WTC11 (cell line): ENCODE results near the gene RIBC2. TPM values are rescaled to one million over a fixed set of nuclear protein-coding genes. Genes with fewer than 3 reads are reported as not detected.

Experiments
- ATAC-seq: fragments of 200-7000 bp; cut with Tn5 transposase; 2 replicates; pipeline ENCODE4 v1.10.0; 2021; ENCODE audit warnings: mild to moderate bottlenecking, moderate library complexity
- CTCF ChIA-PET: fragments of 300-600 bp; sonication (Branson Sonifier 250); formaldehyde crosslinking; loops from one replicate; lab custom pipeline; 2021; ENCODE audit warnings: antibody characterized with exemption; lab: Charles Lee
- POLR2A ChIA-PET: fragments of 350-600 bp; sonication (Branson Sonifier 250); formaldehyde crosslinking; loops from one replicate; lab custom pipeline; 2021; ENCODE audit warnings: antibody characterized with exemption; lab: Charles Lee
- DNase-seq: peaks from one replicate; pipeline ENCODE4 v3.0.0; 2021; ENCODE audit warnings: low spot score
- H3K27ac Mint-ChIP-seq: 2 replicates; pipeline ENCODE4 v1.8.0; 2021; ENCODE audit warnings: mixed read lengths
- H3K27me3 Mint-ChIP-seq: 2 replicates; pipeline ENCODE4 v1.8.0; 2021; ENCODE audit warnings: low read depth, mild to moderate bottlenecking, moderate library complexity, mixed read lengths
- H3K36me3 Mint-ChIP-seq: 2 replicates; pipeline ENCODE4 v1.8.0; 2021; ENCODE audit warnings: mixed read lengths
- H3K4me1 Mint-ChIP-seq: 2 replicates; pipeline ENCODE4 v1.8.0; 2022; ENCODE audit warnings: mixed read lengths
- H3K4me3 Mint-ChIP-seq: 2 replicates; pipeline ENCODE4 v1.8.0; 2021; ENCODE audit warnings: mild to moderate bottlenecking, moderate library complexity, mixed read lengths
- H3K9me3 Mint-ChIP-seq: 2 replicates; pipeline ENCODE4 v1.8.0; 2021; ENCODE audit warnings: mixed read lengths
- ATF1 ChIP-seq: sonication (generic); formaldehyde crosslinking; IDR thresholded peaks from 2 replicates; pipeline ENCODE4 v1.8.1; 2023; ENCODE audit warnings: mild to moderate bottlenecking, moderate library complexity, missing genetic modification reagents
- CREB1 ChIP-seq: sonication (generic); formaldehyde crosslinking; IDR thresholded peaks from 2 replicates; pipeline ENCODE4 v1.8.0; 2023; ENCODE audit warnings: mild to moderate bottlenecking, missing genetic modification reagents
- CREM ChIP-seq: sonication (generic); formaldehyde crosslinking; IDR thresholded peaks from 2 replicates; pipeline ENCODE4 v1.8.1; 2022; ENCODE audit warnings: mild to moderate bottlenecking, missing genetic modification reagents, moderate library complexity
- EMX1 ChIP-seq: fragments of 250-450 bp; sonication (Bioruptor Pico); IDR thresholded peaks from 2 replicates; pipeline ENCODE4 v1.8.0; 2021; ENCODE audit warnings: mild to moderate bottlenecking
- ETV6 ChIP-seq: sonication (generic); formaldehyde crosslinking; IDR thresholded peaks from 2 replicates; pipeline ENCODE4 v1.8.1; 2022; ENCODE audit warnings: mild to moderate bottlenecking, missing genetic modification reagents
- FOXK1 ChIP-seq: sonication (generic); formaldehyde crosslinking; IDR thresholded peaks from 2 replicates; pipeline ENCODE4 v1.8.0; 2022; ENCODE audit warnings: mild to moderate bottlenecking, moderate library complexity, missing genetic modification reagents
- GTF2I ChIP-seq: fragments of 250-450 bp; sonication (Bioruptor Pico); conservative IDR thresholded peaks from 2 replicates; pipeline ENCODE4 v1.4.0; 2021; ENCODE audit warnings: mild to moderate bottlenecking
- JAZF1 ChIP-seq: fragments of 250-450 bp; sonication (Bioruptor Pico); IDR thresholded peaks from 2 replicates; pipeline ENCODE4 v1.9.0; 2021; ENCODE audit warnings: moderate library complexity, mild to moderate bottlenecking, inconsistent platforms
- MXD4 ChIP-seq: fragments of 250-450 bp; sonication (Bioruptor Pico); IDR thresholded peaks from 2 replicates; pipeline ENCODE4 v1.8.0; 2021; ENCODE audit warnings: mild to moderate bottlenecking, moderate library complexity, borderline replicate concordance
- NFYB ChIP-seq: sonication (generic); formaldehyde crosslinking; conservative IDR thresholded peaks from 2 replicates; pipeline ENCODE4 v1.8.0; 2022; ENCODE audit warnings: low read depth, missing genetic modification reagents
- NR3C1 ChIP-seq: sonication (generic); formaldehyde crosslinking; conservative IDR thresholded peaks from 2 replicates; pipeline ENCODE4 v1.8.1; 2023; ENCODE audit warnings: low read depth, mild to moderate bottlenecking, missing genetic modification reagents
- RELA ChIP-seq: sonication (generic); formaldehyde crosslinking; IDR thresholded peaks from 2 replicates; pipeline ENCODE4 v1.8.1; 2022; ENCODE audit warnings: missing genetic modification reagents, mild to moderate bottlenecking, borderline replicate concordance
- RORB ChIP-seq: fragments of 250-450 bp; sonication (Bioruptor Pico); IDR thresholded peaks from 2 replicates; pipeline ENCODE4 v1.9.0; 2021; ENCODE audit warnings: mild to moderate bottlenecking
- SMAD3 ChIP-seq: sonication (generic); formaldehyde crosslinking; IDR thresholded peaks from 2 replicates; pipeline ENCODE4 v1.8.0; 2022; ENCODE audit warnings: missing genetic modification reagents, mild to moderate bottlenecking, borderline replicate concordance
- SP1 ChIP-seq: sonication (generic); formaldehyde crosslinking; conservative IDR thresholded peaks from 2 replicates; pipeline ENCODE4 v1.8.1; 2022; ENCODE audit warnings: missing genetic modification reagents
- TP53 ChIP-seq: sonication (generic); formaldehyde crosslinking; IDR thresholded peaks from 2 replicates; pipeline ENCODE4 v1.8.1; 2023; ENCODE audit warnings: mild to moderate bottlenecking, missing genetic modification reagents
- ZNF219 ChIP-seq: sonication (generic); formaldehyde crosslinking; IDR thresholded peaks from 2 replicates; pipeline ENCODE4 v1.8.0; 2023; ENCODE audit warnings: missing genetic modification reagents, mild to moderate bottlenecking, borderline replicate concordance
- ZNF423 ChIP-seq: fragments of 250-450 bp; sonication (Bioruptor Pico); IDR thresholded peaks from 2 replicates; pipeline ENCODE4 v2.1.2; 2022; ENCODE audit warnings: mild to moderate bottlenecking, moderate library complexity
- total RNA-seq: library from RNA; stranded (reverse); gene quantifications from 3 replicates; pipeline ENCODE4 v1.2.3, GENCODE V29; 2021
- TF ChIP-seq, protein P1 (sequence below): sonication (generic); formaldehyde crosslinking; IDR thresholded peaks from 2 replicates; pipeline ENCODE4 v1.8.1; 2022; ENCODE audit warnings: mild to moderate bottlenecking, moderate library complexity, missing genetic modification reagents
- TF ChIP-seq, protein P2 (sequence below): sonication (generic); formaldehyde crosslinking; IDR thresholded peaks from 2 replicates; pipeline ENCODE4 v1.8.0; 2023; ENCODE audit warnings: missing genetic modification reagents, mild to moderate bottlenecking, borderline replicate concordance
- TF ChIP-seq, protein P3 (sequence below): sonication (generic); formaldehyde crosslinking; IDR thresholded peaks from 2 replicates; pipeline ENCODE4 v1.8.1; 2023; ENCODE audit warnings: mild to moderate bottlenecking, missing genetic modification reagents, moderate library complexity
- TF ChIP-seq, protein P4 (sequence below): fragments of 250-450 bp; sonication (Bioruptor Pico); IDR thresholded peaks from 2 replicates; pipeline ENCODE4 v2.1.2; 2022; ENCODE audit warnings: mild to moderate bottlenecking, moderate library complexity
- TF ChIP-seq, protein P5 (sequence below): sonication (generic); formaldehyde crosslinking; IDR thresholded peaks from 2 replicates; pipeline ENCODE4 v1.8.1; 2023; ENCODE audit warnings: mild to moderate bottlenecking, missing genetic modification reagents, moderate library complexity
- TF ChIP-seq, protein P6 (sequence below): fragments of 200-600 bp; IDR thresholded peaks from 2 replicates; pipeline ENCODE4 v1.8.0; 2022; ENCODE audit warnings: antibody characterized with exemption

Gene RIBC2
- total RNA-seq, 1 experiment from 2014 or later, result 2.4 TPM

DNA sequence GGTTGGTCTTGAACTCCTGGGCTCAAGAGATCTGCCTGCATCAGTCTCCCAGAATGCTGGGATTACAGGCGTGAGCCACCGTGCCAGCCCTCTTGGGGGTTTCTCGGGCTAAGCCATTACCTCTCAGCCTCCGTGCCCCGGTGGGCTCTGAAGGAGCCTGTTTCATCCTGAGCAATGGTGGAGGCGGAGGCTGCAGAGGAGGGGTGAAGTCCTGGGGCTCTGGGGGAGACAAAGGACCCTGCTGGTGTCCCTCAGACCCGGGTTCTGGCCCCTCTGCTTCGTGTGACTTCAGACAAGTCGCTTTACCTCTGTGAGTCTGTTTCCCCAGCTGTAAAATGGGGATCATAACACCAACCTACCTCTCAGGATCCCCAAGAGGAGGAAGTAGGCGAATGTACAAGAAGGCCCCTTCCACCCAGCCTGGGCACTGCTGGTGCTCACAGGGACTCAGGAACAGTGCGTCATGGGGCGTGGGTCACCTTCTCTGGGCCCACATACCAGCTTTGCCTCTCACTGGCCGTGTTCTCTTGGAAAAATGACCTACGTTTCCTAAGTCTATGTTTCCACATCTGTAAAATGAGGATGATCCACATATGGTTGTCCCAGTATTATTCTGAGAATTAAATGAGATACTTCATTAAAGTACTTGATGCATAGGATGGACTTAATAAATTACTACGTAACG lies 36.8 kb downstream of the RIBC2 start (continued):
- TF ChIP-seq, protein P1, sequence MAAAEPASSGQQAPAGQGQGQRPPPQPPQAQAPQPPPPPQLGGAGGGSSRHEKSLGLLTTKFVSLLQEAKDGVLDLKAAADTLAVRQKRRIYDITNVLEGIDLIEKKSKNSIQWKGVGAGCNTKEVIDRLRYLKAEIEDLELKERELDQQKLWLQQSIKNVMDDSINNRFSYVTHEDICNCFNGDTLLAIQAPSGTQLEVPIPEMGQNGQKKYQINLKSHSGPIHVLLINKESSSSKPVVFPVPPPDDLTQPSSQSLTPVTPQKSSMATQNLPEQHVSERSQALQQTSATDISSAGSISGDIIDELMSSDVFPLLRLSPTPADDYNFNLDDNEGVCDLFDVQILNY (CRISPR knock-in tag), result no peak
- TF ChIP-seq, protein P2, sequence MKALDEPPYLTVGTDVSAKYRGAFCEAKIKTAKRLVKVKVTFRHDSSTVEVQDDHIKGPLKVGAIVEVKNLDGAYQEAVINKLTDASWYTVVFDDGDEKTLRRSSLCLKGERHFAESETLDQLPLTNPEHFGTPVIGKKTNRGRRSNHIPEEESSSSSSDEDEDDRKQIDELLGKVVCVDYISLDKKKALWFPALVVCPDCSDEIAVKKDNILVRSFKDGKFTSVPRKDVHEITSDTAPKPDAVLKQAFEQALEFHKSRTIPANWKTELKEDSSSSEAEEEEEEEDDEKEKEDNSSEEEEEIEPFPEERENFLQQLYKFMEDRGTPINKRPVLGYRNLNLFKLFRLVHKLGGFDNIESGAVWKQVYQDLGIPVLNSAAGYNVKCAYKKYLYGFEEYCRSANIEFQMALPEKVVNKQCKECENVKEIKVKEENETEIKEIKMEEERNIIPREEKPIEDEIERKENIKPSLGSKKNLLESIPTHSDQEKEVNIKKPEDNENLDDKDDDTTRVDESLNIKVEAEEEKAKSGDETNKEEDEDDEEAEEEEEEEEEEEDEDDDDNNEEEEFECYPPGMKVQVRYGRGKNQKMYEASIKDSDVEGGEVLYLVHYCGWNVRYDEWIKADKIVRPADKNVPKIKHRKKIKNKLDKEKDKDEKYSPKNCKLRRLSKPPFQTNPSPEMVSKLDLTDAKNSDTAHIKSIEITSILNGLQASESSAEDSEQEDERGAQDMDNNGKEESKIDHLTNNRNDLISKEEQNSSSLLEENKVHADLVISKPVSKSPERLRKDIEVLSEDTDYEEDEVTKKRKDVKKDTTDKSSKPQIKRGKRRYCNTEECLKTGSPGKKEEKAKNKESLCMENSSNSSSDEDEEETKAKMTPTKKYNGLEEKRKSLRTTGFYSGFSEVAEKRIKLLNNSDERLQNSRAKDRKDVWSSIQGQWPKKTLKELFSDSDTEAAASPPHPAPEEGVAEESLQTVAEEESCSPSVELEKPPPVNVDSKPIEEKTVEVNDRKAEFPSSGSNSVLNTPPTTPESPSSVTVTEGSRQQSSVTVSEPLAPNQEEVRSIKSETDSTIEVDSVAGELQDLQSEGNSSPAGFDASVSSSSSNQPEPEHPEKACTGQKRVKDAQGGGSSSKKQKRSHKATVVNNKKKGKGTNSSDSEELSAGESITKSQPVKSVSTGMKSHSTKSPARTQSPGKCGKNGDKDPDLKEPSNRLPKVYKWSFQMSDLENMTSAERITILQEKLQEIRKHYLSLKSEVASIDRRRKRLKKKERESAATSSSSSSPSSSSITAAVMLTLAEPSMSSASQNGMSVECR (CRISPR knock-in tag), result no peak
- TF ChIP-seq RELA (no peak), SP1 (CRISPR knock-in tag) (no peak)

DNA sequence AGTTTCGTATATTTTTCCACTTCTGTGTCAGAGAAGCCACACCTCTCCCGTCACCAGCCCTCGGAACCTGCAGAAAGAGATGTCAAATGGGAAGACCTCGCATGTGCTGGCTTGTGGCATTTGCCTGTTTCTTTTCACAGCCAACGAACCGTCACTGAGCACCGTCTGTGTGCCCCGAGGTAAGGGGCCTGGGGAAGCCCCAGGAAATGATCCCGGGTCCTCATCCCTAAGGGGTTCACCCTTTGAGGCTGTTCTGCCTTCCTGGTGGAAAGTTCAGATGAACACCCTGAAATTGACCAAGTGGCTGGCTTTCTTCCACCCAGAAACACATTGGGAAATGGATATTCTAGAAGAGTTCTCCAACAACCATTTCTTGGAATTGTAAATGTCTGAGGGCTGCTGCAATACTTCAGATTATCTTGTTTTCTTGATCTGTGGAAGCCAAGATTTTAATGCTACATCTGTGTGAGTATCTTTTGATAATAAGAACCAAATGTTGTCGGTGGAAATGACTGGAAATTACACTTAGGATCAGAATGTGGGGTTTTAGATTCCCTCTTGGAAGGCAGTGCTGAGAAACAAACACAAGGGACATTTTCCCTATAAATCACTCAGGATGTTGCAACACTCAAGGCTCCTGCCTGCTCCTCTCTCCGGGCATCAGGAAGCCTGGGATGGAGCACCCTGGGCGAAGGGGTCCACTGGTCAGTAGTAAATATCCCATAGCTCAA lies 37.6 kb downstream of the RIBC2 start:
- no peak for DNase-seq

More for the DNA sequence above, 37.6 kb downstream of the RIBC2 start:
- TF ChIP-seq, protein P3, sequence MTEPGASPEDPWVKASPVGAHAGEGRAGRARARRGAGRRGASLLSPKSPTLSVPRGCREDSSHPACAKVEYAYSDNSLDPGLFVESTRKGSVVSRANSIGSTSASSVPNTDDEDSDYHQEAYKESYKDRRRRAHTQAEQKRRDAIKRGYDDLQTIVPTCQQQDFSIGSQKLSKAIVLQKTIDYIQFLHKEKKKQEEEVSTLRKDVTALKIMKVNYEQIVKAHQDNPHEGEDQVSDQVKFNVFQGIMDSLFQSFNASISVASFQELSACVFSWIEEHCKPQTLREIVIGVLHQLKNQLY (CRISPR knock-in tag), result no peak
- TF ChIP-seq NFYB (no peak), ATF1 (no peak), MXD4 (no peak), GTF2I (CRISPR knock-in tag) (no peak), ZNF219 (CRISPR knock-in tag) (no peak), CREB1 (CRISPR knock-in tag) (no peak), SMAD3 (CRISPR knock-in tag) (no peak), RORB (no peak), NR3C1 (no peak), CREM (CRISPR knock-in tag) (no peak), ETV6 (CRISPR knock-in tag) (no peak), TP53 (CRISPR knock-in tag) (no peak), JAZF1 (CRISPR knock-in tag) (no peak), FOXK1 (CRISPR knock-in tag) (no peak), EMX1 (no peak), ZNF423 (CRISPR knock-in tag) (no peak)
- TF ChIP-seq, protein P4, sequence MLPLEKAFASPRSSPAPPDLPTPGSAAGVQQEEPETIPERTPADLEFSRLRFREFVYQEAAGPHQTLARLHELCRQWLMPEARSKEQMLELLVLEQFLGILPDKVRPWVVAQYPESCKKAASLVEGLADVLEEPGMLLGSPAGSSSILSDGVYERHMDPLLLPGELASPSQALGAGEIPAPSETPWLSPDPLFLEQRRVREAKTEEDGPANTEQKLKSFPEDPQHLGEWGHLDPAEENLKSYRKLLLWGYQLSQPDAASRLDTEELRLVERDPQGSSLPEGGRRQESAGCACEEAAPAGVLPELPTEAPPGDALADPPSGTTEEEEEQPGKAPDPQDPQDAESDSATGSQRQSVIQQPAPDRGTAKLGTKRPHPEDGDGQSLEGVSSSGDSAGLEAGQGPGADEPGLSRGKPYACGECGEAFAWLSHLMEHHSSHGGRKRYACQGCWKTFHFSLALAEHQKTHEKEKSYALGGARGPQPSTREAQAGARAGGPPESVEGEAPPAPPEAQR (CRISPR knock-in tag), result no peak
- TF ChIP-seq, protein P5, sequence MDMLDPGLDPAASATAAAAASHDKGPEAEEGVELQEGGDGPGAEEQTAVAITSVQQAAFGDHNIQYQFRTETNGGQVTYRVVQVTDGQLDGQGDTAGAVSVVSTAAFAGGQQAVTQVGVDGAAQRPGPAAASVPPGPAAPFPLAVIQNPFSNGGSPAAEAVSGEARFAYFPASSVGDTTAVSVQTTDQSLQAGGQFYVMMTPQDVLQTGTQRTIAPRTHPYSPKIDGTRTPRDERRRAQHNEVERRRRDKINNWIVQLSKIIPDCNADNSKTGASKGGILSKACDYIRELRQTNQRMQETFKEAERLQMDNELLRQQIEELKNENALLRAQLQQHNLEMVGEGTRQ (CRISPR knock-in tag), result no peak
- TF ChIP-seq, protein P6, sequence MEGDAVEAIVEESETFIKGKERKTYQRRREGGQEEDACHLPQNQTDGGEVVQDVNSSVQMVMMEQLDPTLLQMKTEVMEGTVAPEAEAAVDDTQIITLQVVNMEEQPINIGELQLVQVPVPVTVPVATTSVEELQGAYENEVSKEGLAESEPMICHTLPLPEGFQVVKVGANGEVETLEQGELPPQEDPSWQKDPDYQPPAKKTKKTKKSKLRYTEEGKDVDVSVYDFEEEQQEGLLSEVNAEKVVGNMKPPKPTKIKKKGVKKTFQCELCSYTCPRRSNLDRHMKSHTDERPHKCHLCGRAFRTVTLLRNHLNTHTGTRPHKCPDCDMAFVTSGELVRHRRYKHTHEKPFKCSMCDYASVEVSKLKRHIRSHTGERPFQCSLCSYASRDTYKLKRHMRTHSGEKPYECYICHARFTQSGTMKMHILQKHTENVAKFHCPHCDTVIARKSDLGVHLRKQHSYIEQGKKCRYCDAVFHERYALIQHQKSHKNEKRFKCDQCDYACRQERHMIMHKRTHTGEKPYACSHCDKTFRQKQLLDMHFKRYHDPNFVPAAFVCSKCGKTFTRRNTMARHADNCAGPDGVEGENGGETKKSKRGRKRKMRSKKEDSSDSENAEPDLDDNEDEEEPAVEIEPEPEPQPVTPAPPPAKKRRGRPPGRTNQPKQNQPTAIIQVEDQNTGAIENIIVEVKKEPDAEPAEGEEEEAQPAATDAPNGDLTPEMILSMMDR, result no peak
- Mint-ChIP-seq H3K27ac (no peak overlapping the region), H3K9me3 (no peaks in the 10 kb centered on the region), H3K27me3 (no peaks in the 10 kb centered on the region), H3K36me3 (no peaks in the 10 kb centered on the region), H3K4me3 (no peak overlapping the region), H3K4me1 (no peaks in the 10 kb centered on the region)
- POLR2A ChIA-PET, result no interaction called here
- CTCF ChIA-PET, result interaction anchor here (1.1 to 1.2 kb wide), 2 partner anchors 10 to 14 kb away, joined by 3 read pairs; no protein-coding TSS in a partner anchor
- no peak for ATAC-seq
